OCI-LY3 (cell line): ENCODE data around the gene POGZ.
"Not testable (repeated sequence)": the region's sequence is repeated elsewhere in the genome, so short reads cannot be mapped to it uniquely, and the experiment has no call there.

Experiments
- H2AFZ ChIP-seq: fragments of 200-600, 300-600 bp; shearing (Covaris generic); 2 replicates; pipeline ENCODE4 v1.6.0; 2014; ENCODE audit warnings: antibody characterized with exemption, low read depth, low read length
- H3K27ac ChIP-seq: fragments of 200-600, 300-600 bp; sonication (generic); 2 replicates; pipeline ENCODE4 v1.5.1; 2014; ENCODE audit warnings: mild to moderate bottlenecking, low read length, moderate library complexity, mixed read lengths
- H3K27me3 ChIP-seq: fragments of 200-600, 300-600 bp; sonication (generic); 2 replicates; pipeline ENCODE4 v1.6.1; 2014; ENCODE audit warnings: low read depth, low read length, mixed read lengths
- H3K36me3 ChIP-seq: fragments of 200-600, 300-600 bp; sonication (generic); replicated peaks from 2 replicates; pipeline ENCODE3; 2014; ENCODE audit warnings: low read depth, low read length, mixed read lengths
- H3K4me1 ChIP-seq: fragments of 300-600, 200-600 bp; sonication (generic); 2 replicates; pipeline ENCODE4 v1.6.1; 2014; ENCODE audit warnings: low read length, mixed read lengths
- H3K4me2 ChIP-seq: fragments of 200-600, 300-600 bp; sonication (generic); 2 replicates; pipeline ENCODE4 v1.6.1; 2014; ENCODE audit warnings: low read length, mixed read lengths
- H3K4me3 ChIP-seq: fragments of 300-600, 200-600 bp; sonication (generic); 2 replicates; pipeline ENCODE4 v1.5.1; 2014; ENCODE audit warnings: antibody characterized with exemption, mild to moderate bottlenecking, low read length, moderate library complexity
- H3K79me2 ChIP-seq: fragments of 300-600, 200-600 bp; shearing (Covaris generic); 2 replicates; pipeline ENCODE4 v1.6.1; 2014; ENCODE audit warnings: mild to moderate bottlenecking, low read length, mixed read lengths
- H3K9ac ChIP-seq: fragments of 300-600, 200-600 bp; shearing (Covaris generic); 2 replicates; pipeline ENCODE4 v1.6.0; 2014; ENCODE audit warnings: mild to moderate bottlenecking, low read length, moderate library complexity
- H3K9me3 ChIP-seq: fragments of 200-600, 300-600 bp; shearing (Covaris generic); 2 replicates; pipeline ENCODE4 v1.6.1; 2014; ENCODE audit warnings: low read length, mixed read lengths; ENCODE audit not compliant: insufficient read depth
- H4K20me1 ChIP-seq: fragments of 200-600, 300-600 bp; sonication (generic); 2 replicates; pipeline ENCODE4 v1.6.1; 2016; ENCODE audit warnings: low read length, mixed read lengths; ENCODE audit not compliant: insufficient read depth
- CTCF ChIP-seq: fragments of 200-600, 300-600 bp; sonication (generic); IDR thresholded peaks from 2 replicates; pipeline ENCODE4 v1.5.1; 2014; ENCODE audit warnings: antibody characterized with exemption, low read length, low read depth
- EZH2phosphoT487 ChIP-seq: fragments of 200-600 bp; shearing (Covaris generic); IDR thresholded peaks from 2 replicates; pipeline ENCODE4 v1.6.1; 2018; ENCODE audit warnings: antibody characterized with exemption, mixed run types, low read depth

Gene POGZ

GRCh38 chr1:151444783-151445177, 14.5 kb downstream of the POGZ start:
- H3K27ac ChIP-seq, result no peak overlapping the region
- H3K79me2 ChIP-seq, result peaks cover 96% of the 10 kb centered on the region
- 0 out of 2 replicates have a peak overlapping the region, but pooled peaks have one; percentile 2 for H3K4me2 ChIP-seq
- H4K20me1 ChIP-seq, result peaks cover 78% of the 10 kb centered on the region
- no peak overlapping the region for H2AFZ ChIP-seq
- TF ChIP-seq CTCF (no peak), EZH2phosphoT487 (no peak)
- no peak overlapping the region for H3K9ac ChIP-seq
- peaks cover 15% of the 10 kb centered on the region for H3K4me1 ChIP-seq
- H3K9me3 ChIP-seq, result no peaks in the 10 kb centered on the region
- no peak overlapping the region for H3K4me3 ChIP-seq
- peaks cover 18% of the 10 kb centered on the region for H3K36me3 ChIP-seq
- no peaks in the 10 kb centered on the region for H3K27me3 ChIP-seq

- Histone ChIP-seq H3K79me2 (peaks cover 96% of the 10 kb centered on the region), H3K27ac (no peak overlapping the region), H2AFZ (no peak overlapping the region), H3K27me3 (no peaks in the 10 kb centered on the region), H3K36me3 (peaks cover 22% of the 10 kb centered on the region), H3K4me3 (no peak overlapping the region), H3K9me3 (no peaks in the 10 kb centered on the region), H3K4me1 (peaks cover 22% of the 10 kb centered on the region), H4K20me1 (peaks cover 79% of the 10 kb centered on the region), H3K9ac (no peak overlapping the region), H3K4me2 (0 out of 2 replicates have a peak overlapping the region, but pooled peaks have one; percentile 2)
- TF ChIP-seq EZH2phosphoT487 (no peak), CTCF (peak; percentile 91)
Observed at GRCh38 chr1:151443846-151444782, 15.2 kb downstream of the POGZ start.

- not testable (repeated sequence) for H3K9ac ChIP-seq, H2AFZ ChIP-seq, H3K4me2 ChIP-seq, H3K4me1 ChIP-seq, H3K9me3 ChIP-seq, H3K4me3 ChIP-seq, H3K27me3 ChIP-seq, H3K27ac ChIP-seq
- Histone ChIP-seq H3K36me3 (peaks cover 33% of the 10 kb centered on the region), H3K79me2 (peaks cover 82% of the 10 kb centered on the region), H4K20me1 (peaks cover 72% of the 10 kb centered on the region)
Observed at GRCh38 chr1:151437396-151437795, 21.9 kb downstream of the POGZ start.

GRCh38 chr1:151436985-151437384, 22.3 kb downstream of the POGZ start:
- Histone ChIP-seq H3K4me1 (peaks cover 7% of the 10 kb centered on the region), H3K79me2 (peaks cover 82% of the 10 kb centered on the region), H3K9me3 (no peaks in the 10 kb centered on the region), H3K27ac (no peak overlapping the region), H4K20me1 (peaks cover 72% of the 10 kb centered on the region), H2AFZ (no peak overlapping the region), H3K4me2 (no peak overlapping the region), H3K9ac (no peak overlapping the region), H3K27me3 (no peaks in the 10 kb centered on the region), H3K36me3 (peaks cover 31% of the 10 kb centered on the region), H3K4me3 (no peak overlapping the region)
- TF ChIP-seq EZH2phosphoT487 (no peak), CTCF (no peak)
